T-cell (primary cell): Measurements from ENCODE around the gene MED19. TPM values are rescaled to one million over a fixed set of nuclear protein-coding genes. Genes with fewer than 3 reads are reported as not detected.
"Not testable (repeated sequence)": the region's sequence is repeated elsewhere in the genome, so short reads cannot be mapped to it uniquely, and the experiment has no call there.

ENCODE experiments used
- ATAC-seq, 4 experiments: fragments of 200-7000 bp in 3 of 4; fragments of 150-1000 bp in 1 of 4; cut with Tn5 transposase; replicated peaks in 1 of 4; 1 replicate in 3 of 4; 2 replicates in 1 of 4; pipeline ENCODE4 v1.10.0; 2021; ENCODE audit warnings: moderate library complexity in 3 of 4, mild to moderate bottlenecking in 2 of 4, moderate number of reproducible peaks in 1 of 4
- CTCF ChIA-PET, 2 donors: fragments of 300-600 bp; sonication (Branson Sonifier 250); formaldehyde crosslinking; loops; one replicate each; lab custom pipeline; 2022; ENCODE audit warnings: antibody characterized with exemption in 2 of 2; lab: Charles Lee
- POLR2A ChIA-PET, 2 donors: fragments of 300-600 bp; sonication (Branson Sonifier 250); formaldehyde crosslinking; loops; one replicate each; lab custom pipeline; 2022; ENCODE audit warnings: antibody characterized with exemption in 2 of 2; lab: Charles Lee
- DNase-seq, 35 experiments: peaks; one replicate each; pipeline versions ENCODE4 v3.0.0 to v3.0.0-alpha.2; 2013 to 2023
- H3K27ac ChIP-seq: one replicate; pipeline ENCODE4 v1.5.1; 2013; ENCODE audit warnings: low read length
- H3K27me3 ChIP-seq, 2 experiments: replicated peaks in 1 of 2; 1 replicate in 1 of 2; 2 replicates in 1 of 2; pipeline versions ENCODE4 v1.6.1 to v1.7.0; 2013; ENCODE audit warnings: low read length in 1 of 2, mixed read lengths in 1 of 2; ENCODE audit not compliant: control insufficient read depth in 2 of 2, insufficient read depth in 2 of 2; ENCODE audit errors: extremely low read depth in 1 of 2
- H3K36me3 ChIP-seq, 2 donors: 1 replicate in 1 of 2; 2 replicates in 1 of 2; pipeline versions ENCODE4 v1.6.1 to v1.7.0; 2013; ENCODE audit warnings: low read length in 1 of 2; ENCODE audit not compliant: control insufficient read depth in 2 of 2, insufficient read depth in 1 of 2; ENCODE audit errors: extremely low read depth in 1 of 2
- H3K4me1 ChIP-seq, 2 experiments: 1 replicate in 1 of 2; 2 replicates in 1 of 2; pipeline versions ENCODE4 v1.6.1 to v1.7.0; 2013; ENCODE audit warnings: low read length in 2 of 2, mixed read lengths in 1 of 2; ENCODE audit not compliant: insufficient read depth in 2 of 2, control insufficient read depth in 1 of 2; ENCODE audit errors: extremely low read depth in 1 of 2
- H3K4me3 ChIP-seq, 2 donors: 1 replicate in 1 of 2; 2 replicates in 1 of 2; pipeline versions ENCODE4 v1.5.1 to v1.7.0; 2013; ENCODE audit warnings: mild to moderate bottlenecking in 2 of 2, low read length in 1 of 2, moderate library complexity in 1 of 2; ENCODE audit not compliant: control insufficient read depth in 1 of 2; ENCODE audit errors: extremely low read depth in 1 of 2
- H3K9me3 ChIP-seq: 2 replicates; pipeline ENCODE4 v1.7.0; 2013
- H3K27ac Mint-ChIP-seq, 2 donors: one replicate each; pipeline ENCODE4 v1.8.0; 2020 to 2021; ENCODE audit warnings: mild to moderate bottlenecking in 2 of 2, mixed read lengths in 2 of 2
- H3K27me3 Mint-ChIP-seq, 2 donors: one replicate each; pipeline ENCODE4 v1.8.0; 2021 to 2022; ENCODE audit warnings: mixed read lengths in 2 of 2
- H3K36me3 Mint-ChIP-seq: one replicate; pipeline ENCODE4 v1.8.0; 2021; ENCODE audit warnings: mixed read lengths
- H3K4me1 Mint-ChIP-seq, 3 donors: one replicate each; pipeline ENCODE4 v1.8.0; 2020 to 2022; ENCODE audit warnings: mixed read lengths in 3 of 3, mild to moderate bottlenecking in 1 of 3
- H3K4me3 Mint-ChIP-seq, 3 donors: one replicate each; pipeline ENCODE4 v1.8.0; 2020 to 2022; ENCODE audit warnings: mild to moderate bottlenecking in 3 of 3, mixed read lengths in 3 of 3, moderate library complexity in 3 of 3
- H3K9me3 Mint-ChIP-seq, 3 donors: one replicate each; pipeline ENCODE4 v1.8.0; 2020 to 2022; ENCODE audit warnings: mixed read lengths in 3 of 3
- WGBS: methylation state at CpG from one replicate; pipeline ENCODE4 v1.1.5; 2013; ENCODE audit warnings: missing lambda C conversion rate; ENCODE audit not compliant: insufficient coverage; 5-methylcytosine and 5-hydroxymethylcytosine counted together
- total RNA-seq, 35 experiments: library from RNA in 6 of 35; stranded (reverse) in 6 of 35; fragments of 120-200 nt in 1 of 35; gene quantifications; one replicate each; pipeline versions ENCODE4 v1.2.1 to v1.2.4 and lab custom pipeline; 2013 to 2026

Gene MED19
- total RNA-seq, 5 donors from 2014 or later (not counting 1 experiment from before 2014, with no cell fraction given) = 11.4 to 14.8 (median 12.7) TPM

GRCh38 chr11:57713835-57714234, 1.8 kb upstream of the MED19 start:
- H3K9me3 Mint-ChIP-seq = no peaks in the 10 kb centered on the region
- POLR2A ChIA-PET = interaction anchor here (0.6 to 0.9 kb wide), 3 partner anchors 8 to 256 kb away, joined by 3 to 7 read pairs (median 3); no protein-coding TSS in a partner anchor
- Histone ChIP-seq H3K27me3 (no peaks in the 10 kb centered on the region), H3K9me3 (no peaks in the 10 kb centered on the region), H3K4me1 (peaks cover 19 to 32% of the 10 kb centered on the region in 2 experiments), H3K27ac (no peak overlapping the region), H3K36me3 (no peaks in the 10 kb centered on the region), H3K4me3 (no peak overlapping the region)
- no CpG with 5 or more reads among the region's 2 CpGs for WGBS
- CTCF ChIA-PET = interaction anchor here (0.9 to 2.2 kb wide), 5 partner anchors 11 to 256 kb away, joined by 3 to 11 read pairs (median 3); partner anchors contain the start of gene UBE2L6 (in 1 of the 2)
- H3K27me3 Mint-ChIP-seq = no peaks in the 10 kb centered on the region
- peak overlapping the region; percentile 89 to 97 (median 95) for H3K4me3 Mint-ChIP-seq
- peak overlapping the region; percentile 4 to 89 for H3K27ac Mint-ChIP-seq
- ATAC-seq (no peak), DNase-seq (no peak)
- peaks cover 8% of the 10 kb centered on the region for H3K36me3 Mint-ChIP-seq
- peaks cover 41 to 46% (median 45%) of the 10 kb centered on the region in 3 donors for H3K4me1 Mint-ChIP-seq

- H3K9me3 ChIP-seq = no peaks in the 10 kb centered on the region
- Mint-ChIP-seq H3K27me3 (no peaks in the 10 kb centered on the region), H3K9me3 (no peaks in the 10 kb centered on the region), H3K4me1 (peaks cover 47 to 50% (median 49%) of the 10 kb centered on the region in 3 donors), H3K36me3 (peaks cover 11% of the 10 kb centered on the region), H3K4me3 (peak within 1 kb of the TSS; percentile 89 to 97 (median 95)), H3K27ac (peak within 1 kb of the TSS; percentile 89 to 90)
- H3K4me3 ChIP-seq = peak within 1 kb of the TSS; percentile 90 to 94
- POLR2A ChIA-PET = interaction anchor here (0.6 to 1.0 kb wide), 8 partner anchors 11 to 808 kb away, joined by 3 to 9 read pairs (median 4); partner anchors contain the start of gene SELENOH (in 1 of the 2)
- no peaks in the 10 kb centered on the region for H3K27me3 ChIP-seq
- H3K27ac ChIP-seq = peak within 1 kb of the TSS; percentile 77
- CTCF ChIA-PET = interaction anchor here in 1 of 2 donors (0.6 to 2.9 kb wide), 10 partner anchors 32 to 1919 kb away, joined by 4 to 29 read pairs (median 4); partner anchors contain the start of gene OSBP
- H3K36me3 ChIP-seq = no peaks in the 10 kb centered on the region
- peak; percentile 91 to 92 (median 91) for ATAC-seq
- peaks cover 19 to 32% of the 10 kb centered on the region in 2 experiments for H3K4me1 ChIP-seq
- DNase-seq = peak; percentile 70 to 96 (median 88)
- under 1% methylated on average over 39 of the region's 53 CpGs for WGBS
Measured at GRCh38 chr11:57712256-57713150, 488 bp upstream of the MED19 start, which contains the start of gene TMX2. Gene TMX2, plus strand, starts transcription at chr11:57712593. Its CDS starts 26 bp downstream, at chr11:57712619.

GRCh38 chr11:57709802-57710367, 2.1 kb downstream of the MED19 start:
- Histone ChIP-seq H3K27ac (no peak overlapping the region), H3K9me3 (no peaks in the 10 kb centered on the region), H3K27me3 (no peaks in the 10 kb centered on the region), H3K36me3 (peaks cover 0 to 2% of the 10 kb centered on the region in 2 donors), H3K4me1 (peaks cover 19 to 28% of the 10 kb centered on the region in 2 experiments), H3K4me3 (no peak overlapping the region)
- H3K9me3 Mint-ChIP-seq = no peaks in the 10 kb centered on the region
- ChIA-PET CTCF (interaction anchor here (0.8 to 2.9 kb wide), 2 partner anchors 36 to 91 kb away, joined by 6 to 29 read pairs; no protein-coding TSS in a partner anchor), POLR2A (interaction anchor here (0.5 to 0.7 kb wide), 3 partner anchors 12 to 181 kb away, joined by 3 to 8 read pairs (median 3); partner anchors contain the start of gene UBE2L6 (in 1 of the 2))
- WGBS = 95% methylated on average over 3 of the region's 5 CpGs
- peaks cover 47 to 50% (median 49%) of the 10 kb centered on the region in 3 donors for H3K4me1 Mint-ChIP-seq
- ATAC-seq (no peak), DNase-seq (no peak)
- H3K27ac Mint-ChIP-seq = peak overlapping the region in 1 of 2 donors; percentile 16
- peak overlapping the region in 1 of 3 donors; percentile 38 for H3K4me3 Mint-ChIP-seq
- no peaks in the 10 kb centered on the region for H3K27me3 Mint-ChIP-seq
- H3K36me3 Mint-ChIP-seq = peaks cover 13% of the 10 kb centered on the region

- WGBS = no CpG with 5 or more reads among the region's 8 CpGs
- H3K27me3 Mint-ChIP-seq, H3K9me3 ChIP-seq, H3K27ac ChIP-seq, DNase-seq, H3K4me1 ChIP-seq, H3K27me3 ChIP-seq, H3K4me3 Mint-ChIP-seq, ATAC-seq, H3K4me3 ChIP-seq, H3K9me3 Mint-ChIP-seq, CTCF ChIA-PET: not testable (repeated sequence)
- Mint-ChIP-seq H3K36me3 (peaks cover 26% of the 10 kb centered on the region), H3K4me1 (peaks cover 13 to 18% (median 13%) of the 10 kb centered on the region in 3 donors), H3K27ac (peak overlapping the region in 1 of 2 donors; percentile 58)
- H3K36me3 ChIP-seq = peaks cover 8 to 32% of the 10 kb centered on the region in 2 donors
- POLR2A ChIA-PET = interaction anchor here in 1 of 2 donors (1.7 kb wide), 1 partner anchor 9 kb away, joined by 7 read pairs; no protein-coding TSS in a partner anchor
Measured at GRCh38 chr11:57705432-57705831, 6.6 kb downstream of the MED19 start.

- ChIA-PET CTCF (no interaction called here), POLR2A (interaction anchor here in 1 of 2 donors (1.7 kb wide), 1 partner anchor 9 kb away, joined by 7 read pairs; no protein-coding TSS in a partner anchor)
- Mint-ChIP-seq H3K27ac (peak overlapping the region in 1 of 2 donors; percentile 48), H3K36me3 (peaks cover 25% of the 10 kb centered on the region), H3K9me3 (no peaks in the 10 kb centered on the region), H3K27me3 (no peaks in the 10 kb centered on the region), H3K4me3 (no peak overlapping the region), H3K4me1 (peaks cover 10 to 13% (median 10%) of the 10 kb centered on the region in 3 donors)
- H3K36me3 ChIP-seq = peaks cover 10 to 37% of the 10 kb centered on the region in 2 donors
- H3K4me1 ChIP-seq = no peaks in the 10 kb centered on the region
- H3K27me3 ChIP-seq = no peaks in the 10 kb centered on the region
- no peak overlapping the region for H3K4me3 ChIP-seq
- H3K9me3 ChIP-seq = no peaks in the 10 kb centered on the region
- no peak for ATAC-seq
- no CpG with 5 or more reads among the region's 6 CpGs for WGBS
- no peak for DNase-seq
- H3K27ac ChIP-seq = no peak overlapping the region
Measured at GRCh38 chr11:57704932-57705331, 7.1 kb downstream of the MED19 start.
